ENCODE results near the gene SEMA6B. TPM values are rescaled to one million over a fixed set of nuclear protein-coding genes. Genes with fewer than 3 reads are reported as not detected.
A peak's percentile ranks its signal among the peaks of the same experiment; 100 is the strongest.

Gene SEMA6B
- total and polyA plus RNA-seq, 2 of the 8 experiments (the other 6 are each of a cell fraction or from before 2014, with no cell fraction given): 31.3 to 54.4 TPM

- ChIA-PET CTCF (ENCODE audit: partially characterized antibody) (interaction anchor here (0.7 to 5.2 kb wide), 3 partner anchors 18 to 187 kb away, joined by 3 to 40 read pairs (median 4); no protein-coding TSS in a partner anchor), POLR2A (ENCODE audit: partially characterized antibody) (interaction anchor here (1.0 to 3.5 kb wide), 3 partner anchors 11 to 42 kb away, joined by 3 to 19 read pairs (median 18); partner anchors contain the start of gene PLIN4)
- no peak overlapping the region for H2BK12ac ChIP-seq (ENCODE audit: low read depth, low read length)
- no peaks in the 10 kb centered on the region for H3K4me1 ChIP-seq (replicated peaks in 1 of 4; ENCODE audit: control insufficient read depth in 3 of 4, insufficient read depth in 4 of 4, low read length in 3 of 4)
- H2AFZ ChIP-seq (ENCODE audit: low read length): no peak overlapping the region
- H3K9me3 ChIP-seq (ENCODE audit: insufficient read depth in 2 of 2, low read depth in 1 of 2, low read length in 1 of 2): no peaks in the 10 kb centered on the region
- TF ChIP-seq KDM1A (IDR thresholded peaks at IDR 0.05; ENCODE audit: borderline replicate concordance, low read length) (peak; percentile 78), SIX5 (IDR thresholded peaks at IDR 0.05; ENCODE audit: low read depth, low read length) (no peak)
- H3K56ac ChIP-seq (replicated peaks; ENCODE audit: insufficient read length, low read depth, low read length): no peak overlapping the region
- 90% methylated on average over 31 of the region's 34 CpGs; no CpG with 5 or more reads in 1 of the 2 experiments for WGBS, 2 experiments (ENCODE audit: extremely low coverage in 1 of 2, insufficient coverage in 1 of 2, insufficient read length in 1 of 2, insufficient replicate concordance in 2 of 2, low coverage in 1 of 2, low lambda C conversion rate in 2 of 2, missing lambda C conversion rate in 1 of 2)
- FAIRE-seq (no peak), DNase-seq (ENCODE audit: low read depth in 1 of 2, low spot score in 2 of 2) (no peak)
- no peak overlapping the region for H2BK5ac ChIP-seq (ENCODE audit: low read depth, low read length)
- no peak overlapping the region for H4K8ac ChIP-seq (ENCODE audit: extremely low read depth, insufficient read depth, low read length)
- peaks cover 2 to 13% (median 11%) of the 10 kb centered on the region in 4 experiments; a peak in 6 of 7 replicates for H3K27me3 ChIP-seq (replicated peaks in 1 of 4; ENCODE audit: control insufficient read depth in 3 of 4, extremely low read depth in 1 of 4, insufficient read depth in 3 of 4, low read length in 3 of 4)
- H3K9ac ChIP-seq (replicated peaks in 1 of 4; ENCODE audit: extremely low read depth in 1 of 4, low read depth in 3 of 4, low read length in 3 of 4): no peak overlapping the region
- H4K20me1 ChIP-seq (replicated peaks in 1 of 2; ENCODE audit: control insufficient read depth in 1 of 2, insufficient read depth in 2 of 2, low read length in 2 of 2): peaks cover 14 to 30% of the 10 kb centered on the region in 2 experiments
- H2BK120ac ChIP-seq (replicated peaks; ENCODE audit: low read depth, low read length): no peak overlapping the region
- no peak overlapping the region for H3K4ac ChIP-seq (replicated peaks; ENCODE audit: insufficient read length, low read depth, low read length)
- peaks cover 2% of the 10 kb centered on the region; the same call in 1 of the 2 replicates for H3K79me1 ChIP-seq (ENCODE audit: low read depth, low read length)
- H3K18ac ChIP-seq (ENCODE audit: extremely low read depth, low read length): no peak overlapping the region
- no peak overlapping the region for H3K4me3 ChIP-seq (ENCODE audit: extremely low read depth in 1 of 4, insufficient read depth in 2 of 4, low read depth in 3 of 4, low read length in 4 of 4)
- no peak overlapping the region for H3K27ac ChIP-seq (ENCODE audit: low read depth, low read length)
- H3K14ac ChIP-seq (ENCODE audit: insufficient read length): no peak overlapping the region
- H3K79me2 ChIP-seq (ENCODE audit: control insufficient read depth in 1 of 2, insufficient read depth in 2 of 2, low read length in 2 of 2): no peaks in the 10 kb centered on the region
- no peak overlapping the region for H2BK15ac ChIP-seq (ENCODE audit: low read length)
- H2BK20ac ChIP-seq (ENCODE audit: low read length): no peak overlapping the region
- H3K23ac ChIP-seq (ENCODE audit: insufficient read length): no peak overlapping the region
- no peak overlapping the region for H3K4me2 ChIP-seq (ENCODE audit: insufficient read depth in 1 of 2, low read depth in 2 of 2, low read length in 2 of 2)
- H3K36me3 ChIP-seq (ENCODE audit: control insufficient read depth in 2 of 4, insufficient read depth in 4 of 4, low read length in 3 of 4): peaks cover under 1 to 33% (median 6%) of the 10 kb centered on the region in 4 experiments; a peak in 5 of 8 replicates
- no peak overlapping the region for H4K5ac ChIP-seq (ENCODE audit: insufficient read length, low read depth, low read length)
- H3K23me2 ChIP-seq (ENCODE audit: low read depth, low read length): no peaks in the 10 kb centered on the region
- H2AK5ac ChIP-seq (ENCODE audit: low read depth, low read length): no peak overlapping the region
- no peak overlapping the region for H4K91ac ChIP-seq (replicated peaks; ENCODE audit: insufficient read length, low read length)
These were observed 53.7 kb downstream of the SEMA6B start for GRCh38 chr19:4505570-4506448.

Data from H1 (cell line).